ENCODE data around the gene TDRD7. TPM values are rescaled to one million over a fixed set of nuclear protein-coding genes. Genes with fewer than 3 reads are reported as not detected.

The TDRD7 gene
- total and polyA plus RNA-seq, 2 of the 8 experiments (the other 6 are each of a cell fraction or from before 2014, with no cell fraction given) = 1.2 to 2.3 TPM

DNA sequence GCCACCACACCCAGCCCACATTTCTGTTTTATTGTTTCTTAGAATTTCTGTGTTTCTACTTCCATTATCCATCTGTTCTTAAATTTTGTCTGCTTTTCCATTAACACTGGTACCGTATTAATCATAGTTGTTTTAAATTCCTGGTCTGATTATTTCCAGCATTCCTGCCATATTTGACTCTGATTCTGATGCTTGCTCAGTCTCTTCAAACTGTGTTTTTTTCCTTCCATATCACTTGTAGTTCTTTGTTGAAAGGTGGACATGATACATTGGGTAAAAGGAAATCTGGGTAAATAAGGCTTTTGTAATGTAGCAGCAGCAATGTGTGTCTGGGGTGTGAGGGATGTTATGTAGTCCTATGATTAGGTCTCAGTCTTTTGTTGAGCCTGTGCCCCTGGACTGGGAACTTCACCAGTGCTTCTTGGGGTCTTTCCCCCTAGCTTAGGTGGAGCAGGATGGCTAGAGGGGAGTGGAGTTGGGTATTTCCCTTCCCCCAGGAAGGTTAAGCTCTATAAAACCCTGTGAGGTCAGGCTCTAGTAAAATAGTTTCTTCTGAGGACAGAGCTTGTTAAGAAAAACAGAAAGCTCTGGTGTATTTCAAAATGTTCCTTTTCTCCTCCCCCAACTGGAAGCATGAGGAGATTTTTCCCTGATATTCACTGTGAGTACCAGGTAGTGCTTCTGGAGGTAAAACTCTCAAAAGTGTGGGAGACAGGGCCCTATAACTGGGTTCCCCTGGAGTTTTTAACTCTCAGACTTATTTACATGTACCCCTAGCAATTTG lies 79.5 kb downstream of the TDRD7 start:
- Histone ChIP-seq H3K27ac (ENCODE audit: low read depth, low read length) (no peak overlapping the region), H3K79me2 (ENCODE audit: control insufficient read depth in 1 of 2, insufficient read depth in 2 of 2, low read length in 2 of 2) (no peaks in the 10 kb centered on the region), H2BK12ac (ENCODE audit: low read depth, low read length) (no peak overlapping the region), H3K4me3 (ENCODE audit: extremely low read depth in 1 of 4, insufficient read depth in 2 of 4, low read depth in 3 of 4, low read length in 4 of 4) (no peak overlapping the region), H3K4me2 (ENCODE audit: insufficient read depth in 1 of 2, low read depth in 2 of 2, low read length in 2 of 2) (no peak overlapping the region), H4K20me1 (replicated peaks in 1 of 2; ENCODE audit: control insufficient read depth in 1 of 2, insufficient read depth in 2 of 2, low read length in 2 of 2) (no peaks in the 10 kb centered on the region), H4K91ac (replicated peaks; ENCODE audit: insufficient read length, low read length) (no peak overlapping the region), H2BK15ac (ENCODE audit: low read length) (no peak overlapping the region), H3K27me3 (replicated peaks in 1 of 4; ENCODE audit: control insufficient read depth in 3 of 4, extremely low read depth in 1 of 4, insufficient read depth in 3 of 4, low read length in 3 of 4) (no peaks in the 10 kb centered on the region), H2BK5ac (ENCODE audit: low read depth, low read length) (no peak overlapping the region), H3K56ac (replicated peaks; ENCODE audit: insufficient read length, low read depth, low read length) (no peak overlapping the region), H2AFZ (ENCODE audit: low read length) (no peak overlapping the region), H2AK5ac (ENCODE audit: low read depth, low read length) (no peak overlapping the region), H4K8ac (ENCODE audit: extremely low read depth, insufficient read depth, low read length) (no peak overlapping the region), H3K9me3 (ENCODE audit: insufficient read depth in 2 of 2, low read depth in 1 of 2, low read length in 1 of 2) (no peaks in the 10 kb centered on the region), H3K23ac (ENCODE audit: insufficient read length) (no peak overlapping the region), H3K4ac (replicated peaks; ENCODE audit: insufficient read length, low read depth, low read length) (no peak overlapping the region), H3K9ac (replicated peaks in 1 of 4; ENCODE audit: extremely low read depth in 1 of 4, low read depth in 3 of 4, low read length in 3 of 4) (no peak overlapping the region), H3K36me3 (ENCODE audit: control insufficient read depth in 2 of 4, insufficient read depth in 4 of 4, low read length in 3 of 4) (no peaks in the 10 kb centered on the region), H3K79me1 (ENCODE audit: low read depth, low read length) (no peaks in the 10 kb centered on the region), H2BK20ac (ENCODE audit: low read length) (no peak overlapping the region), H4K5ac (ENCODE audit: insufficient read length, low read depth, low read length) (no peak overlapping the region), H3K23me2 (ENCODE audit: low read depth, low read length) (no peaks in the 10 kb centered on the region), H3K4me1 (replicated peaks in 1 of 4; ENCODE audit: control insufficient read depth in 3 of 4, insufficient read depth in 4 of 4, low read length in 3 of 4) (no peaks in the 10 kb centered on the region), H3K14ac (ENCODE audit: insufficient read length) (no peak overlapping the region), H3K18ac (ENCODE audit: extremely low read depth, low read length) (no peak overlapping the region), H2BK120ac (replicated peaks; ENCODE audit: low read depth, low read length) (no peak overlapping the region)
- DNase-seq (ENCODE audit: low read depth in 1 of 2, low spot score in 2 of 2) (no peak), FAIRE-seq (no peak)
- 89% methylated on average over 1 of the region's 1 CpG; no CpG with 5 or more reads in 1 of the 2 experiments for WGBS, 2 experiments (ENCODE audit: extremely low coverage in 1 of 2, insufficient coverage in 1 of 2, insufficient read length in 1 of 2, insufficient replicate concordance in 2 of 2, low coverage in 1 of 2, low lambda C conversion rate in 2 of 2, missing lambda C conversion rate in 1 of 2)
- ChIA-PET POLR2A (ENCODE audit: partially characterized antibody) (no interaction called here), CTCF (ENCODE audit: partially characterized antibody) (interaction anchor here (1.0 to 2.7 kb wide), 4 partner anchors 11 to 108 kb away, joined by 4 to 13 read pairs (median 6); partner anchors contain the start of gene TMOD1)
- TF ChIP-seq PHF8 (conservative IDR thresholded peaks at IDR 0.05; ENCODE audit: low read depth, low read length) (no peak), FOSL1 (IDR thresholded peaks at IDR 0.05; ENCODE audit: insufficient read depth, low read depth, low read length) (no peak), JUN (IDR thresholded peaks at IDR 0.05; ENCODE audit: low read depth, low read length) (no peak), ZNF274 (IDR thresholded peaks at IDR 0.05; ENCODE audit: borderline replicate concordance, extremely low read depth, low read length) (no peak), BRCA1 (IDR thresholded peaks at IDR 0.05; ENCODE audit: low read depth, low read length) (no peak), SP2 (IDR thresholded peaks at IDR 0.05; ENCODE audit: low read length) (no peak), SP4 (IDR thresholded peaks at IDR 0.05; ENCODE audit: low read length) (no peak), EZH2 (IDR thresholded peaks at IDR 0.05; ENCODE audit: low read depth, low read length, severe bottlenecking) (no peak), ASH2L (IDR thresholded peaks at IDR 0.05; ENCODE audit: low read length) (no peak), CHD1 (IDR thresholded peaks at IDR 0.05; ENCODE audit: low read depth, low read length) (no peak)
- TF ChIP-seq, protein P1, sequence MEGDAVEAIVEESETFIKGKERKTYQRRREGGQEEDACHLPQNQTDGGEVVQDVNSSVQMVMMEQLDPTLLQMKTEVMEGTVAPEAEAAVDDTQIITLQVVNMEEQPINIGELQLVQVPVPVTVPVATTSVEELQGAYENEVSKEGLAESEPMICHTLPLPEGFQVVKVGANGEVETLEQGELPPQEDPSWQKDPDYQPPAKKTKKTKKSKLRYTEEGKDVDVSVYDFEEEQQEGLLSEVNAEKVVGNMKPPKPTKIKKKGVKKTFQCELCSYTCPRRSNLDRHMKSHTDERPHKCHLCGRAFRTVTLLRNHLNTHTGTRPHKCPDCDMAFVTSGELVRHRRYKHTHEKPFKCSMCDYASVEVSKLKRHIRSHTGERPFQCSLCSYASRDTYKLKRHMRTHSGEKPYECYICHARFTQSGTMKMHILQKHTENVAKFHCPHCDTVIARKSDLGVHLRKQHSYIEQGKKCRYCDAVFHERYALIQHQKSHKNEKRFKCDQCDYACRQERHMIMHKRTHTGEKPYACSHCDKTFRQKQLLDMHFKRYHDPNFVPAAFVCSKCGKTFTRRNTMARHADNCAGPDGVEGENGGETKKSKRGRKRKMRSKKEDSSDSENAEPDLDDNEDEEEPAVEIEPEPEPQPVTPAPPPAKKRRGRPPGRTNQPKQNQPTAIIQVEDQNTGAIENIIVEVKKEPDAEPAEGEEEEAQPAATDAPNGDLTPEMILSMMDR (IDR thresholded peaks at IDR 0.05; ENCODE audit: control extremely low read depth in 1 of 3, insufficient read depth in 1 of 3, low read depth in 1 of 3, low read length in 3 of 3) = no peak

Data from H1 (cell line).